Measurements from ENCODE around the gene DAND5.
A peak's percentile ranks its signal among the peaks of the same experiment; 100 is the strongest.

The DAND5 gene

GRCh38 chr19:13010992-13011652, 41.7 kb downstream of the DAND5 start:
- no peak for DNase-seq

DNA sequence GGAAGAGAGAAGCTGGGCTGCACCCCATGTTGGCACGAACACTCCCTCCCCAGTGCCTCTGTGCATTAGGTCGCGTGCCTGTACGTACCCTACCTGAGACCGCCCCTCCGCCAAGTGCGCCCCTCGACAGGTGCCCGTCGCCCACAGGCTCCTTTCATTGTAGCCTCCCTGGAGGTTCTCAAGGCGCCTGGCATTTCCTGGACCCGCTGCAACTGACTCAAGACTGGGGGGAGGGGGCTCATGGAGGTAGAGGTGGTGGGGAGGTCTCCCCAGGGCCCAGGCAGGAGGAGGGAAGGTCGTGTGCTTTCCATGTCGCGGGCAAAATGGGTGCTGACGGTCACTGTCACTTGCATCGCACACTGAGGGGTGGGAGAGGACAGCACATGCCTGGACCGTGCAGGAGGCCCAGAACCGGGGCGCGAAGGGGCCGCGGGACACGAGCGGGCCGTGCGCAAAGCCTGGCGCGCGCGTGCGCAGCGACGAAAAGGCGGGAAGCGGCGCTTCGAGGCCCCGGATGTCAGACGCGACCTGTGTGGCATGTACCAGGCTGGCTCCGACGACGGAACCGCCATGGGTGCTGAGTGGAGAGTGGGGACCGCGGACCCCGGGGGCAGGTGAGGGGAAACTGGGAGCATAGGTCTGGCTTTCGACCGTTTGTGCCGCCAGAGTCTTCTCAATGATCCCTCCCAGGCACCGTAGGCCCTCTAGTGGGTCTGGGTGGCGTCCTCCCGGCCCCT, 42.4 kb downstream of the DAND5 start:
- DNase-seq, result no peak

DNA sequence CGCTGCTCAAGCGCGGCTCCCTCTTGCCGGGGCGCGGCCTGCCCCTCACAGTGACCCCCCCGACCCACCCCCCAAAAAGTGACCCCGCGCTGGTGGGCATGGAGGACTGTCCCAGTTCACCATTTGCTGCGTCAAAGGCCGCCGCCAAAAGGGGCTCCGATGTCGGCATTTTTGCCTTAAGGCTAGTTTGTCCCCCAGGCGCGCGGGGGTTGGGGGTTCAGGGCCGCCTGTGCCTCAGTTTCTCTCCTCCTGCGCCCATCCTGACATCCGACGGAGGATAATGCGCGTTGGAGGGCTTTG, 43.0 kb downstream of the DAND5 start:
- DNase-seq, result no peak

- no peak for DNase-seq
Measured at GRCh38 chr19:13012690-13013608, 43.6 kb downstream of the DAND5 start.

- DNase-seq, result no peak
Measured at GRCh38 chr19:13013649-13014048, 44.3 kb downstream of the DAND5 start.

GRCh38 chr19:13014101-13014920, 44.9 kb downstream of the DAND5 start:
- no peak for DNase-seq

- DNase-seq, result no peak
Measured at GRCh38 chr19:13014921-13015280, 45.5 kb downstream of the DAND5 start.

- no peak for DNase-seq
Measured at GRCh38 chr19:13015361-13016223, 46.2 kb downstream of the DAND5 start.

GRCh38 chr19:13016245-13016627, 46.9 kb downstream of the DAND5 start:
- no peak for DNase-seq

GRCh38 chr19:13016628-13017305, 47.4 kb downstream of the DAND5 start:
- peak; percentile 12 for DNase-seq

- DNase-seq, result no peak
Measured at GRCh38 chr19:13017306-13018034, 48.1 kb downstream of the DAND5 start.

GRCh38 chr19:13018035-13018914, 48.9 kb downstream of the DAND5 start:
- peak; percentile 73 for DNase-seq

- no peak for DNase-seq
Measured at GRCh38 chr19:13019332-13019731, 50.0 kb downstream of the DAND5 start.

GRCh38 chr19:13020002-13020414, 50.6 kb downstream of the DAND5 start:
- no peak for DNase-seq

DNA sequence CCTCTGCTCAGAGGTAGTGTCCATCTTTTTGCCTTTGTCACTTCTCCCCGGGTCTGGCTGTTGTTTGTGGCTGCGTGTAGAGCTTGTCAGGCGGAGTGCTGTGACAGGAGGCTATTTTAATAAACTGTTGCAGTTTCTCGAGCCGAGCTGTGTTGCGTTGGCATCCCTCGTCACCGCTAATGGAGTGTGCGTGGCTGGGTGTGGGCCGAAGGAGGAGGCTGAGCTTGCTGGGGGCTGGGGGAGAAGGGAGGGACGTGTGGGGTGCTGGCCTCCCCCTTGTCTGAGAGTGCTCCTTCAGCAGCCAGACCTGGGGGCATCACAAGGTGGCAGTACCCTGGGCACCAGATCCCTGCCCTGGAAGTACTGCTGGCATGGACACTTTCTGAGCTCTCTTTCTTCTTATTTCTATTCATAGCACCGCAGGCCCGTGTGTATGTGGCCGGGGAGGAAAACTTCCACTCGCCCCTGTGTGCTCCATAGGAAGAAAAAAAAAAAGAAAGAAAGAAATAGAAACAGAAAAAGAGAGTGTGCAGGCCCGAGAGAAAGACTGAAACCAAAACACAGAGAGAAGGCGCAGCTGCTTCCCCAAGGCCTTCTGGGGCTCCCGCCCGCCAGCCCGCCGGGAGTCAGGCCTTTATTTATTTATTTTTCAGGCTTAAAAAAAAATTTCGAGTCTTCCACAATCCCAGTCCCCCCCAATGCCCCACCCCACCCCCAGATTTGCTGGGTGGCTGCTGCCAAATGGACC, 52.9 kb downstream of the DAND5 start:
- DNase-seq, result peak; percentile 91

DNA sequence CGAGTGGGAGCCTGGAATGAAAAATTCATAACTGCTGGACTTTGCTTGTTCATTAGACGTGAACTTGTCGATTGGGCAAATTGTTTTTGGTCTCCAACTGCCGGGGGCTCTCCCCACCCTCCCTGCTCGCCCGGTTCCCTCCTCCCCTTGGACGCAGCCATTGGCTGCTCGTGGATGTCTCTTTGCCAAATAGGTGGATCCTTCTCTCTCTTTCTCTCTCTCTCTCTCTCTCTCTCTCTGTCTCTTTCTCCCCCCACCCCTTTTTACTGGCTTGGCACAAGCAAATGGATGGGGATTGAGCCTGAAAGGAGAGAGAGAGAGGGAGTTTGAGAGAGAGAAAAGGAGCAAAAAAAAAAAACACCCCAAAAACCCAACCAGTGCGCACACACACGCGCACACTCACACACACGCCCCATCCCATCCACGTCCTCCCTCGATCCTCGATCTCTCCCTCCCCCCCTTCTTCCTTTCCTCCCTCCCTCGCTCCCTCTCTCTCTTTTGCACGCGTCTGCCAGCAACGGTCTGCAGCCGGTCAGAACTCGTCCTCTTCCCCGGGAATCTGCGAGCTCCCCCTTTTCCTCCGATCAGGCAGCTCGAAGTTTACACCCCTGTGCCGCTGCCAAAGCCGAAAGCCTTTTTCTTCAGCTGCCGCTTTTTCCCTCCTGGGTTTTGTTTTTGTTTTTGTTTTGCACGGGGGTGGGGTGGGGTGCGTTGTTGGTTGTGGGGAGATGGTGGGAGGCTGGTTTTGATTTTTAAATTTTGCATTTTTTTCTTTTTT, 53.7 kb downstream of the DAND5 start:
- DNase-seq, result peak; percentile 98

DNA sequence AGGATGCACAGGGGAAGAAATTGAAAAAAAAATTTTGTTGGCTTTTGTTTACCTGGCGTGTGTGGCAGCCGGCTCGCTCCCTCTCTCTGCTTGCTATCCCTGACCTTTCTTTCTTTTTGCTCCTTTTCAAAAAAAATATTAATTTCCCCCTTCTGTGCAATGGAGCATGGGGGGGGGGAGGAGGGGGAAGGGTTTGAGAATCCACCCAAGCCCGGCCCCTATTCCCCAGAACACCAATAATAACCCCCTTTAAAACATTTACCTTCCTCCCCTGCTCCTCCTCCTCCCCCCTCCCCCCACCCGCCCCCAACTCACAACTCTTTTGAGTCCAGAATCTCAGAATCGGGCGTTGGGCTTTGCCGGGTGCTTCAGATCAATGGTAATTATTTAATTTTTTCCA, 54.3 kb downstream of the DAND5 start:
- peak; percentile 71 for DNase-seq

Measured in NCI-H1092 treated with DMSO at 0.1 percent for 48 hours (cell line).